HG03196 (cell line): ENCODE results near the gene SEMA4D.
A peak's percentile ranks its signal among the peaks of the same experiment; 100 is the strongest.

Experiments used
- ATAC-seq: cut with Tn5 transposase; IDR thresholded peaks from one replicate; pipeline ENCODE4 v1.9.1; 2021; ENCODE audit not compliant: unreplicated experiment

Gene SEMA4D

DNA sequence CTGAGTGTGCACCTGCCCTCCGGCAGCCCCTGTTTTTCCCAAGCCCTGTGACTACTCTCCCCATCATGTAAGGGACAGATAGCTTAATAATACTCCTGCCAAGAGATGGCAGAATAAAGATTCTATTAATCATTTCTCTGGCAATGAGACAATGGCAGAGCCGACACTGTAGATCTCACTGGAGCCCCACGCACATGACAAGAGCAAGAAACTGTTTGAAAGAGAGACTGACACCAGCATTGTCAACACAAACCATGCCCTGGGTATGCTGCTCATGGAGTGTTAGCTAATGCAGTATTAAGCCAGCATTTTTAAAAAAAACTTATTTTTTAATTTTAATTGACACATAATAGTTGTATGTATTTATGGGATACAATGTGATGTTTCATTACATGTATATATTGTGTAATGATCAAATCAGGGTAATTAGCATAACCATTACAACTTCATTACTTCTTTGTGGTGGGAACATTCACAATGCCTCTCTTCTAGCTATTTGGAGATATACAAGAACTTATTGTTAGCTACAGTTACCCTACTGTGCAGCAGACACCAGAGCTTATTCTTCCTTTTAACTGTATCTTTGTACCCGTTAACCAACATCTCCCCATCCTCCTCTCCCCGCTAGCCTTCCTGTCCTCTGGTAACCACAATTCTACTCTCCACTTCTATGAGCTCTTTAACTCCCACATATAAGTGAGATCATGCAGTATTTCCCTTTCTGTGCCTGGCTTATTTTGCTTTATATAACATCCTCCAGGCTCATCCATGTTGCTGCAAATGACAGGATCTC, 31.5 kb upstream of the SEMA4D start:
- no peak for ATAC-seq

DNA sequence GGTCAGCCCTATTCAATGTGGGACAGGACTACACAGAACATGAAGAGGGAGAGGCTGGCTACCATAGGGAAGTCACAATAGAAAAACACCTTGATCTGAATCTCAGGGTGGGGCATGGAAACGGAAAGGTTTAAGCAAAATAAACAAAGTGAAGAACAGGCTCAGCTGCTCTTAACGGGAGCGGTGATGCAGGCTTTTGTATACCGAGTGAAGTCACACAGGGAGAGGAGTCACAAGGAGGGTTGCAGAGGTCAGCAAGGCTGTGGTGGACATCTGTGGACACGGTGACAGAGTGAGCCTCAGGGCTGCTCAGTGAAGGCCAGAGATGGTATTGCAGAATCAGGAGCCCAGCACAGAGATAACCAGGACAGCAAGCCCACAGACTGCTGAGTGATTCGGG, 30.6 kb upstream of the SEMA4D start:
- no peak for ATAC-seq

DNA sequence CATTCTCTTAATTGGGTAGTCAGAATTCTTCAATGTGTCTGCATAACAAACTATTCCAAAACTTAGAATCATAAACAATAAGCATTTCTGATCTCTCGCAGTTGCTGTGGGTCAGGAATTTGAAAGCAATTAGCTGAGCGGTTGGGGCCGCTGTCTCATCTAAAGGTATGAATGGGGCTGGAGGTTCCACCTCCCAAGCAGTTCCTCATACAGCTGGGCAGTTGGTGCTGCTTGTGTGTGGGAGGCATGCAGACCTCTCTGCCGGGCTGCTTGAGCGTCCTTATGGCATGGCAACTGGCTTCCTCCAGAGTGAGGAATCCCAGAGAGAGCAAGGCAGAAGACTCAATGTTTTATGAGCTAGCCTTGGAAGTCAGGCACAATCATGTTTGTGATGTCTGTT, 30.2 kb upstream of the SEMA4D start:
- no peak for ATAC-seq

DNA sequence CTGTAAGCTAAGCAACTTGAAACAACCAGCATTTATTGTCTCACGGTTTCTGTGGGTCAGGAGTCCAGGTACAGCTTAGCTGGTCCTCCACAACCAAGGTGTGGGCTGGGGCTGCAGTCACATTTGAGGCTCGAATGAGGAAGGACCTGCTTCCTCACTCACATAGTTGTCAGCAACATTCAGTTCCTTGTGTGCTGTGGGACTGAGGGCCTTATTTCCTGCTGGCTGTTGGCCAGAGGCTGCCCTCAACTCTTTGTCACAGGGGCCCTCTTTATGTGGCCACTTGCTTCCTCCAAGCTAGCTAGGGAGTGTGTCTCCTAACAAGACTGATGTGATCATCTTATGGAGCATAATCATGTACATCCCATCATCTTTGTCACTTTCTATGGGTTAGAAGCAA, 29.2 kb upstream of the SEMA4D start:
- ATAC-seq, result no peak

DNA sequence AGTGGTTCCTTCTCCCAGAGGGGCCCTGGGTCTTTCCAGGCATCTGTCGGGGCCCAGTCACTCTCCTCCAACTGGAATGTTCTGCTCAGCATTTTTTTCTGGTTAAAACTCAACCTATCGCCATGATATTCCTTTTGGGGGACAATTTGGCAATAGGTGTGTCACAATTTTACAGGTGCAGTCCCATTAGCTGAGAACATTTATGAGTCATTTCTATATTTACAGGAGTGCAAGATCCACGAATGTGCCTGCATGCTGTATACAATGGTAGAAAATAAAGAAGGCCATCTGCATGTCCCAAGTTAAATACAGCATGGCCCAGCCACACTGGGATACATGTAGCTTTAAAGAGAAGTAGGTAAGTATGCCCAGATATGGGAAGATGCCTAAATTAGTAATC, 28.8 kb upstream of the SEMA4D start:
- no peak for ATAC-seq

DNA sequence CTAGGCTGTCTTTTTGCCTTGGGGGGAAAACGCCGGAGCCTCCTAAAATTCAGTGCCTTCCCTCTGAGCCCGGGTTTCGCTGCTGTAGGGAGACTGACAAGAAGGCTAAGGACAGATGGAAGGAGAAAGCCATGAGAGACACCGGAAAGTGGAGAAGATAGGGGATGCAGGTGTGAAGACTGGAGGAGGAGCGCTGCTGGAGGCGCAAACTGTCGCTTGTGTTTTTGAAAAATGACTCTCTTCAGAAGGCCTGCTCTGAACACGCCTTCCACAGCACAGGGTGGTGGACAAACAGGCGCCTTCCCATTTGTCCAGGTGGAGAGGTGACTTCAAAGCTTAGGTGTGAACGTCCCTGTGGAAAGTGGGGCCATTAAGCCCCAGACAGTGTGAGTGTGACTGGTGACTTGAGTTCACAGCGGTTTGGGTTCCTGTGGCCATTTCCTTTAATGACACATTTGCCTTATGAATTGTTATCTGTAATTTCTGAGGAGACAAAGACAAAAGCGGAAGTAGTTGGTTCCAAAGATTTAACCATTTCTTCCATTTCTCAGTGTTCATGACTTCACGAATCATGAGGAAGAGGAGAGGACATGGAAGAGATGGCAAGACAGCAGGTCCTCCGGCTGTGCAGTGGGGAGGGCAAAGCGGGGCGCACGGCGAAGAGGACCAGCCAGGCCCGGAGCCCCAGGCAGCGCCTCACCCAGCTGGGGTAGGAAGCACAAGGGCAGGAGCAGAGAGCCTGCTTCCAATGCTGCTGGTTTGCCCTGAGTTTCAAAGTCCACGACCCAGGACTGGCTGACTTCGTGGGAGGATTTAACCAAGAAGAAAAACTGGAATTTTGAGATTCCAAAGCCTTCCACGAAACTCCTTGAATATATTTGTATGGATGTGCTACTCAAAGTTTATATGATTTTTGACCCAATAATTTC, 27.8 kb upstream of the SEMA4D start:
- ATAC-seq, result no peak

DNA sequence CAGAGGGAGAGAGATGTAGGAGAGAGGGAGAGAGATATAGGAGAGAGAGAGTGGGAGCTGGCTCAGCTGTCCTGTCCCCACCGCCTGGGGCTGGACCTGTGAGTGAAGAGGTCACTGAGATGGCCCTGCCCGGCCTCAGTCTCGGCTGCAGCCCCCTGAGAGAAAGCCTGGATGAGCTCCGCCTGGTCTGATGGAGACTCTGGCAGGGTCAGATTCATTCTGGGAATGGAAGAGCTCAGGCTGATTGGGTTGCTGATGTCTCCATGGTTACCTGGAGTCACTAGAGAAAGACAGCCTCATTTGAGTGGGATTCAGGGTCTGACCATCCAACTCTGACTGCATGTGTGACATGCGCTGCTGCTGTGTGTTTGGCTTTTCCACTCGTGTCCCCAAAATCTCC, 27.1 kb upstream of the SEMA4D start:
- ATAC-seq, result no peak

DNA sequence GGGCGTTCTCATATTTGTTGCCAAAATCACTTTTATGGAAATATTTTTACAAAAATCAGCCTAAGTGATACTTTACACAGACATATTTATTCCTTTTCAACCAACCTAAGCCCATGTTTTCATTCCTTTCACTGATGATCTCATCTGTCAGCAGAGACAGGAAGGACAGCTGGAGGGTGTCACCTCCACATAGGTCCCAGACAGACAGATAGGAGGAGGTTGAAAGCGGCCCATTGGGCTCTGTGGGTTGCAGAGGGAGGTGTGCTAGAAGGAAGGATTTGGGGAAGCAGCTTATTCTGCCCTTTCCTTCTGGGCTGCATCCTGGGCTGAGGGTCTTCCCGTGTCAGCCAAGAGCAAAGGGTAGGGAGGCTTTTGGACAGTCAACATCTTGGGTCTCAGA, 26.0 kb upstream of the SEMA4D start:
- no peak for ATAC-seq

DNA sequence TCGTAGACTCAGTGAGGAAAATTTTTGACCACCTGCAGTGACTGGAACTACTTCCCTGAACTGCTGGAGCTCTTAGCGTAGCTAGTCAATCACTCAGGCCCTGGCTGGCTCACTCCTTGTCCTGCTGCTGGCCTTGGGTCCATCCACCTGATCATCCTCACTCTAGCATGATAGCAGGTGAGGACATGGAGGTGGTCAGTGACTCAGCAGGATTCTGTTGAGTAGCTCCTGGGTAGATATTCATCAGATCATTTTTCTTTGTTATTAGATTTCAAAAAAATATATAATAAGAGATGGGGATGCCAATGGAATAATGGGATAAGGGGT, 25.0 kb upstream of the SEMA4D start:
- ATAC-seq, result peak; percentile 7

DNA sequence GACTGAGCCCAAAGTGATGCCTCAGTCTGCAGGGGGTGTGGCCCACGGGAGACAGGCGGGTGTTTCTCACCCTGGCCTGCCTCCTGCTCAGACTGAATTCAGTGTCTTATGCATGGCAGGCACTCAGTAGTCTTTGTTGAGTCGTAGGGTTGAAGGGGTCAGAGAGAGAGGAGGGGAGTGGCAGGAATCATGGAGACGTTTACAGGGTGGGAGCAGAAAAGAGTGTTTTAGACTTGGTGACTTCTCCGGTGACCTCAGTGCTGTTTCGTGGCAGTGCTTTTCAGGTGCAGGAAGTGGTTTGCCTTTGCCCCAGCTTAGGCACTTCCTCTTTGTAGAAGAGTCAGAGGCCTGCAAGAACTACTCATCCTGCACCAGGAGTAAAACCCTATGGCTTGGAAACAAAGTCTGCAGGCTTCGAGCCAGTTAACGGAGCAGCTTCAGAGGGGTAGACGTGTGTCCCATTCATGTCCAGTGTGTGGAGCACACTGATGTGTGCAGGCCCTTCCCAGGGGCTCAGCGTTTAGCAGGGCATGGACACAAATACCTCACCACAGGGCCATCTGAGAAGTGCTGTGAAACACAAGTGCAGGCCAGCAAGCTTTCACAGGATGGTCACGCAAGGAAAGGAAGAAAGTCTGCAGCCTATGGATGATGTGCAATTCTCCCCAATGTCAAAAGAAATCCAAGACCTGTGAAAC, 24.5 kb upstream of the SEMA4D start:
- peak; percentile 90 for ATAC-seq

DNA sequence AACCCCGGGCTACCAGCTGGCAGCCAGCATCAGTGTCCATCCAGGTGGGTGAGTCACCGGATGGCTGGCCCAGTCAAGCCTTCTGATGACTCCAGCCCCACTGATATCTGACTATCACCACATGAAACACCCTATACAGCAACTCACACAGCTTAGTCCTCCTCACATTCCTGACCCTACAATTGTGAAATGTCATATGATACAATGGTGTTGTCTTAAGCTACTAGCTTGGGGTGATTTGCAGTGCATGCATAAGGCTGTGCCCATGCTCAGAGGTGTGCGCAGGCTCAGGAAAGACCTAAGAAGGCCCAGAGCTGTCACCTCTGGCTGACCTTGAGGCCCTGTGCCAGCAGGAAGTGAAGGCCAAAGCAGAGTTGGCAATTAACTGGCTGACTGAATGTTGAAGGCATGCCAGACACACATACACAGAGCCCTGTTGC, 21.5 kb upstream of the SEMA4D start:
- no peak for ATAC-seq

DNA sequence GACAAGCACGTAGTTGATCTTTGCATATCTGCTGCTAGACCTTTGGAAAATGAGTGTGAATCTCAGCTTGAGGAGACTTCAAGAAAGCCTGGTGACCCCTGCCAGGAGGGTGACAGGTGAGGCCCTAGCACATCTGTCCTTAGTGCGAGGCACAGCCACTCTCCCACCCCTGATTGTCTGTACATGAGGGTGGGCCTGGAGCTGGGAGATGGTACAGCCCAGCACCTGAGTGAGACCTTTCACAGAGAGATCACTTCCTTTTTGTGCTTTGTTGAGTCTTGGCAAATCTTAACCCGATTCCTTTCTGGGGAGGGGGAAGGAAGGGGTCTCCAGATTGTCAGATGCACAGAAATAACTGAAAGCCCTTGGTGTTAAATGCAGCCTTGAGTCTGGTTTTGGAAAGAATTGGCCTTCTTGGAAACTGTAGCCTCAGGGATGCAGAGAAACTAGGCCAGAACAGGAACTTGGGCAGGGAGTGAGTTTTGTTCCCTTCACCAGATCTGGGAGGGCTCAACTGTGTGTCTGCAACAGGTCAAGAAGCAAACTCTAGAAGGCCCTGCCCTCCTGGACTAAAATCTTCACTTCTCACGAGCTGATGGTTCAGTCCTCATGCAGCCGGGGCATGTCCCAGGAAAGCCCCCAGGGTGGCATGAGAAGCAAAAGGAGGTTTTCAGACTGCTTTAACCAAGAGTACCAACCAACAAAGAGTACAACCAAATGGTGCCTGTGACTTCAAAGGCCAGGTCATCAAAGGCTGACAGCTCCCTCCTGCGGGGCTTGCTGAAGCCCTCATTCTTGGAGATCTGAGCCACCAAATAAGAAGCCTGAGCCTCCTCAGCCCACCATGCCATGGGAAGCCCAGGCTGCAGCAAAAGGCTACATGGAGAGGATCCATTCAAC, 20.8 kb upstream of the SEMA4D start:
- ATAC-seq, result no peak

DNA sequence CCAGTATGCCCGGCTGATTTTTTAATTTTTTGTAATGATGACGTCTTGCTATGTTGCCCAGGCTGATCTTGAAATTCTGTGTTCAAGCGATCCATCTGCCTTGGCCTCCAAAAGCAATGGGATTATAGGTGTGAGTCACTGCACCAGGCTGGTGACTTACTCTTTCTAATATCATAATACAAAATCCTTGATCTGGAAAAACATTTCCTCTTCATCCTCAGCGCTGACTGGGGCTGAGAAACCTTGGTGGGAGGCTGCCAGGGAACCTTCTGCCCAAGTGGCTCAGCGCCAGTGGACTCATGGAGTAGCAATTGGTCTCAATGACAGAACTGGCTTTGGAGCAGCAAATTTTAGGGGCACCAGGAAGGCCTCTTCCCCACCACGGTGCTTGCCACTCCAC, 17.5 kb upstream of the SEMA4D start:
- no peak for ATAC-seq

DNA sequence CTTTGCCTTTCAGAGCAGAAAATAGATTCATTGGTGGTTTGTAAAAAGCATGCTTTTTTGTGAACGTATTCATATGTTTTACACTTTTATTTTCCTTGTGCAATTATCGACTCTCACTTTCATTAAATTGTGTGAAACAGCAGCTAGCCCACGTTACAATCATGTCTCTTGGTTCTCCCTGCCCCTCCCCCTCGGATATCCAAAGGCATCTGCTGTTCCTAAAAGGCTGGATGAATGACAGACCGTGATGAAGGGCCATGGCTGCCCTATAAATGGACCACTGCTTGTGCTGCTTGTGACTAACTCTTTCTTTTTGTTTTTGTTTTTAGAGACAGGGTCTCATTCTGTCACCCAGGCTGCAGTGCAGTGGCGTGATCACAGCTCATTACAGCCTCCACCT, 17.0 kb upstream of the SEMA4D start:
- no peak for ATAC-seq

DNA sequence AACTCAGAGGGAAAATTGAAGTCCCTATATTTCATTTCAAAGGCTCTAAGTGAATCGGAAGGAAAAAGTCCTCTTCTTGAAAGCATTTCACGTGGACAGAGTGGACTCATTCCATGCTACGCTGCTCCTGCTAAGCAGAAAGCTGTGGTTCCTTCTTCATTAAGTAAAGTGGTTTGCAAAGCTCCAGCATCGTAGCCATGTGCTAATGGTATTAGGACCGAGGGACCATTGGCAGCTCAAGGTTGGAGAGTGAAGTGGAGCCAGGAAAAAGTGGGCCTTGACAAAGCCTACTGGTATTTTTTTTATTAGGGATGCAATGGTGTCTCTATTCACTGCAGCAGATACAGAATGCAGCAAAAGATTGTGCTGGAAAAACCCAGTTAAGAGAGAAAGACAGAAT, 16.4 kb upstream of the SEMA4D start:
- no peak for ATAC-seq

DNA sequence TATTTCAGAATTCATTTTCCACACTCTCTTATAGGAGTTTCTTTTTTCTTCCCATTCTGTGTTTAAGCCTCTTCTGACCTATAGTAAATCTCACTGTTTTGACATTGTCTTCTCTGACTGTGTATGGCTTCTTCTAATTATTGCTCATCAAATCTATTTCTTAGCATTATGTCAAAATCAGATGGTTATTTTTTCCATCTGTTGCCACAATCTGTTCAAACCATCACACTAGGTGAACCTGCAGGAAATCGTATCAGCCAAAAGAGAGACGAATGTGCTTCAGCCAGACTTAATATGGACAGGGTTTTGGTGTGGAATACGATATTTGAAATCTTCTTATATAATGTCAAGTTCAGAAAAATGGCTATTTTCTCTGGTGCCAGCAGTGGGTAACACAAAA, 15.9 kb upstream of the SEMA4D start:
- ATAC-seq, result no peak

DNA sequence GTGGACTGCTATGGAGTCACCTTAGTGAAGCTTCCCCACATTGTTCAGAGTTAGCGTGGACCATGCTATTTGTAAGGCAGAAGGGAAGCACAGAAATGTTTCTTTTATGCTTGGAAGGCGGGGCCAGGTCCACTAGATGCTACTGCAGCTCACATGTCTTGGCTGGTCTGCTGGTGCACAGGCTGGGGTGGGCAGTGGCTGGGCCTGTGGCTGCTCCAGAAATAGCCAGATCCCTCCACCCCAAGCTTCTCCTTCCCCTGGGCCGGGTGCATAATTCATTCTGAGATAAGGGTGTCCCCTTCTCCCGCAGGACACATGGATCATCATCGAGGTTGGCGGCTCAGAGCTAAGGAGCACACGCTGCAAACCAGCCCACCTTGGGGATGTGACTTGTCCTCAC, 14.5 kb upstream of the SEMA4D start:
- no peak for ATAC-seq

DNA sequence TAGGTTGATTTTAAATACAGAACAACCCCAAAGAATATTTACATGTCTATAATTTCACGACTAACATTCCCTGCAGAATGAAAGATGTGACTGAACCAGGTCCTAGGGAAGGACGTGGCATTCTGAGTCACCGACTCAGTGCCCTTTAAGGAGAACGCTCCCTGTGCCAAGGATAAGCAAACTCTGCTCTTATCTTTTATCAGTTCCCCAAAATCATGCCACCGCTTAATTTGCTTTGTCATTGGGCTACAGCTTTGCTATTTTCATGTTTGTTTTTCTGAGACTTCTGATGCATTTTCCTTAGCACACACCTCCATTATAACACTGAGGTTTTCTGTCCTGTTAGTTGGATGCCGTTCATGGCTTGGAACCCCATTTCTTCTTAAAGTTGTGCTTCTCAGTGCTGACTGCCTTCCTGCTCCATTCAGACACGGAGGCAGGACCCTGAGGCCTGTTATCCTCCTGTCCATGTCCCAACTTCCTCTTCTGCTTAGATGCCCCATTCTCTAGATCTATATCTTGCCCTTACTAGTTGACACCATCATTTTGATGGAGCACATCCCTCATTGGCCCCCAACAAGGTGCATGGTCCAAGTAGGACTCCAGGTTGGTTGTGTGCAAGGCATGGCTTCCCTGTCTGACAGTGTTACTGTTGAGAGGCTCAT, 11.2 kb upstream of the SEMA4D start:
- no peak for ATAC-seq

DNA sequence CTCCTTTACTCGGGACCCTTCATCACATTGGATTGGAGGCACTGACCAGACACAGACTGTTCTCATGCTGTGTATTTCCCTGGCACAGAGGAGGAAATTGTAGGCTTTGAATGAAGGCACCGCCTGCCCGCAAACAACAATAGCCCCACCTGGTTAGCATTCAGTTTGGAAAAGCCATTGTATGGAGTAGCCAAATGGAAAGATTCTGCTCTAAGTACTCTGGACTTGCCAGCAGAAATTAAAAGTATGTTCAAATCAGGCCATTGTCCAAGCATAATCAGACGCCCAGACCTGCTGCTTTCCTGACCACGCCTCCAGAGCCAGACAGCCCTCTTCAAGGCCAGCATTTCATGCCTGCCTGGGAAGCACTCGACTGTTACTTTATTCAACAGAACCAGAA, 8.0 kb upstream of the SEMA4D start:
- ATAC-seq, result no peak

DNA sequence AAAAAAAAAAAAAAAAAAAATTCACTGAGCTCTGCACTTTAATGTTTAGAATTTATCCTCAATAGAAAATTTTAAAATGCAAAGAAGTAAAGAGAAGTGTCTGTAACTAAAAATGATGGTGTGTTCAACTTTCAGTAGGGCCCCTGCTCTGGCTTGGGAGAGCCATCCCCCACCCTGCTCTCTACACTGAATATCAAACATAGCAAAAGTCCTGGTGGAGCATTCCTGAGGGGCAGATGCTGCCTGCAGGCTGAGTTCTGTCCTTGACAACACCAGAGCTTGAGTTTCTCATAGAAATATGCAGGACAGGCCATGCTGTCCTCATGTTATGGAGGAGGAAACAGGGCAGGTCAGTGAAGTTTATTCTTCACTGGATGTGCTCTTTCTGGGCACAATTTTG, 7.1 kb upstream of the SEMA4D start:
- no peak for ATAC-seq
